ENCODE results near the gene PHLDB2. TPM values are rescaled to one million over a fixed set of nuclear protein-coding genes. Genes with fewer than 3 reads are reported as not detected.

PHLDB2 gene
- total RNA-seq, 1 experiment from 2014 or later = 40.5 TPM

GRCh38 chr3:112010636-112011035 lies 151.6 kb downstream of the PHLDB2 start:
- Histone ChIP-seq H3K36me3 (no peaks in the 10 kb centered on the region), H3K4me3 (no peak overlapping the region), H3K9me3 (replicated peaks) (no peaks in the 10 kb centered on the region), H3K4me1 (replicated peaks) (peaks cover 3% of the 10 kb centered on the region; the same call in 1 of the 2 replicates), H3K27me3 (replicated peaks) (no peaks in the 10 kb centered on the region), H3K27ac (no peak overlapping the region)
- no peak for DNase-seq (ENCODE audit: low read depth in 1 of 2, low spot score in 2 of 2)

- H3K9me3 ChIP-seq (replicated peaks) = no peaks in the 10 kb centered on the region
- no peak overlapping the region for H3K4me3 ChIP-seq
- H3K27me3 ChIP-seq (replicated peaks) = no peaks in the 10 kb centered on the region
- no peak for DNase-seq (ENCODE audit: low read depth in 1 of 2, low spot score in 2 of 2)
- no peak overlapping the region for H3K27ac ChIP-seq
- peaks cover 3% of the 10 kb centered on the region; the same call in 1 of the 2 replicates for H3K4me1 ChIP-seq (replicated peaks)
- H3K36me3 ChIP-seq = no peaks in the 10 kb centered on the region
These were observed 152.4 kb downstream of the PHLDB2 start for GRCh38 chr3:112011376-112011940.

- Histone ChIP-seq H3K36me3 (no peaks in the 10 kb centered on the region), H3K9me3 (replicated peaks) (no peaks in the 10 kb centered on the region)
- DNase-seq (ENCODE audit: low read depth in 1 of 2, low spot score in 2 of 2) = no peak
These were observed 153.3 kb downstream of the PHLDB2 start for GRCh38 chr3:112012205-112012992.

GRCh38 chr3:112013058-112013783 lies 154.2 kb downstream of the PHLDB2 start:
- DNase-seq (ENCODE audit: low read depth in 1 of 2, low spot score in 2 of 2) = peak; percentile 45 to 52
- Histone ChIP-seq H3K4me1 (replicated peaks) (peaks cover 3% of the 10 kb centered on the region; the same call in 1 of the 2 replicates), H3K9me3 (replicated peaks) (no peaks in the 10 kb centered on the region), H3K27ac (no peak overlapping the region), H3K36me3 (no peaks in the 10 kb centered on the region), H3K4me3 (no peak overlapping the region), H3K27me3 (replicated peaks) (no peaks in the 10 kb centered on the region)

More at GRCh38 chr3:112012205-112012992, 153.3 kb downstream of the PHLDB2 start:
- Histone ChIP-seq H3K4me1 (replicated peaks) (peaks cover 3% of the 10 kb centered on the region; the same call in 1 of the 2 replicates), H3K27me3 (replicated peaks) (no peaks in the 10 kb centered on the region), H3K27ac (no peak overlapping the region), H3K4me3 (no peak overlapping the region)

- Histone ChIP-seq H3K27ac (no peak overlapping the region), H3K4me1 (replicated peaks) (peaks cover 3% of the 10 kb centered on the region; the same call in 1 of the 2 replicates), H3K9me3 (replicated peaks) (no peaks in the 10 kb centered on the region), H3K36me3 (no peaks in the 10 kb centered on the region), H3K27me3 (replicated peaks) (no peaks in the 10 kb centered on the region), H3K4me3 (no peak overlapping the region)
- no peak for DNase-seq (ENCODE audit: low read depth in 1 of 2, low spot score in 2 of 2)
These were observed 154.7 kb downstream of the PHLDB2 start for GRCh38 chr3:112013784-112014143.

- no peak overlapping the region for H3K27ac ChIP-seq
These were observed 158.0 kb downstream of the PHLDB2 start for GRCh38 chr3:112017091-112017490.

GRCh38 chr3:112018712-112019111 lies 159.6 kb downstream of the PHLDB2 start:
- no peak overlapping the region for H3K4me3 ChIP-seq
- no peaks in the 10 kb centered on the region for H3K27me3 ChIP-seq (replicated peaks)
- H3K36me3 ChIP-seq = no peaks in the 10 kb centered on the region
- H3K27ac ChIP-seq = no peak overlapping the region
- H3K4me1 ChIP-seq (replicated peaks) = peaks cover 3% of the 10 kb centered on the region; the same call in 1 of the 2 replicates
- no peak for DNase-seq (ENCODE audit: low read depth in 1 of 2, low spot score in 2 of 2)
- no peaks in the 10 kb centered on the region for H3K9me3 ChIP-seq (replicated peaks)

More at GRCh38 chr3:112017091-112017490, 158.0 kb downstream of the PHLDB2 start:
- DNase-seq (ENCODE audit: low read depth in 1 of 2, low spot score in 2 of 2) = no peak
- Histone ChIP-seq H3K4me3 (no peak overlapping the region), H3K27me3 (replicated peaks) (no peaks in the 10 kb centered on the region), H3K4me1 (replicated peaks) (peaks cover 3% of the 10 kb centered on the region; the same call in 1 of the 2 replicates), H3K9me3 (replicated peaks) (no peaks in the 10 kb centered on the region), H3K36me3 (no peaks in the 10 kb centered on the region)

- H3K9me3 ChIP-seq (replicated peaks) = no peaks in the 10 kb centered on the region
- H3K4me3 ChIP-seq = no peak overlapping the region
These were observed 160.7 kb downstream of the PHLDB2 start for GRCh38 chr3:112019716-112020115.

GRCh38 chr3:112020674-112021085 lies 161.6 kb downstream of the PHLDB2 start:
- DNase-seq (ENCODE audit: low read depth in 1 of 2, low spot score in 2 of 2) = no peak
- H3K27me3 ChIP-seq (replicated peaks) = no peaks in the 10 kb centered on the region
- H3K4me3 ChIP-seq = no peak overlapping the region
- H3K4me1 ChIP-seq (replicated peaks) = no peaks in the 10 kb centered on the region
- H3K36me3 ChIP-seq = no peaks in the 10 kb centered on the region
- H3K9me3 ChIP-seq (replicated peaks) = no peaks in the 10 kb centered on the region
- no peak overlapping the region for H3K27ac ChIP-seq

More at GRCh38 chr3:112019716-112020115, 160.7 kb downstream of the PHLDB2 start:
- Histone ChIP-seq H3K4me1 (replicated peaks) (no peaks in the 10 kb centered on the region), H3K27me3 (replicated peaks) (no peaks in the 10 kb centered on the region), H3K36me3 (no peaks in the 10 kb centered on the region), H3K27ac (no peak overlapping the region)
- DNase-seq (ENCODE audit: low read depth in 1 of 2, low spot score in 2 of 2) = no peak

Other genes starting within 250 kb of the PHLDB2 start
- gene PLCXD2, start 184.6 kb upstream of the PHLDB2 start, total RNA-seq (2014; rRNA removed; shearing (Covaris generic)) = 0.32 TPM in 1 of 2 replicates, not detected in the other
- 23.1 and 33.7 TPM in 2 replicates for gene ABHD10, start 119.8 kb downstream of the PHLDB2 start, total RNA-seq (2014; rRNA removed; shearing (Covaris generic))
- not detected in 2 replicates for gene TAGLN3, start 139.7 kb downstream of the PHLDB2 start, total RNA-seq (2014; rRNA removed; shearing (Covaris generic))
- gene TMPRSS7, start 175.5 kb downstream of the PHLDB2 start, total RNA-seq (2014; rRNA removed; shearing (Covaris generic)) = not detected in 2 replicates
- 20.6 and 27.6 TPM in 2 replicates for gene C3orf52, start 227.1 kb downstream of the PHLDB2 start, total RNA-seq (2014; rRNA removed; shearing (Covaris generic))

All from SJSA1 (cell line).